Islet of Langerhans (tissue), 1 donor: ENCODE data around the gene EFCAB8.
"Not testable (repeated sequence)": the region's sequence is repeated elsewhere in the genome, so short reads cannot be mapped to it uniquely, and the experiment has no call there.

ENCODE experiments used
- FAIRE-seq: peaks from one replicate; lab custom pipeline; 2011; peaks lifted over from hg19 to GRCh38; lab: Jason Lieb, UNC

The EFCAB8 gene

DNA sequence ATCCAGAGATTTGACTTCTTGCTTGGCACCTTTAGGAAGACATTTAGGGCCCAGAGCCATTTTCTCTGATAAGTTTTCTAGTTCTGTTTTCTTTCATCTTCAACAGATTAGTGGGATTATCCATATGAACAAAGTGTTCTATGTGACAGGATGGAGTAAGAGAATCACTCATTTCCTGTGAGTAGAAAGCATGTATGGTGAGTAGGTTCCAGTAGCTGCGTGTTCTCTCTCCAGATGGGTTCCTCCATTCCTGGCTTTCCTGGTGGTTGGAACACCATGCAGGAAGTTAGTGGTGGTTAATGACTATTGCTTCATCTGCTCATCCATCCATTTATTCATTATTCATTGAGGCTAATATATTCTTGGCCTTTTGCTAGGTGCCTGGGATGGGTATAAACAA is 54.0 kb downstream of the EFCAB8 start:
- no peak for FAIRE-seq

DNA sequence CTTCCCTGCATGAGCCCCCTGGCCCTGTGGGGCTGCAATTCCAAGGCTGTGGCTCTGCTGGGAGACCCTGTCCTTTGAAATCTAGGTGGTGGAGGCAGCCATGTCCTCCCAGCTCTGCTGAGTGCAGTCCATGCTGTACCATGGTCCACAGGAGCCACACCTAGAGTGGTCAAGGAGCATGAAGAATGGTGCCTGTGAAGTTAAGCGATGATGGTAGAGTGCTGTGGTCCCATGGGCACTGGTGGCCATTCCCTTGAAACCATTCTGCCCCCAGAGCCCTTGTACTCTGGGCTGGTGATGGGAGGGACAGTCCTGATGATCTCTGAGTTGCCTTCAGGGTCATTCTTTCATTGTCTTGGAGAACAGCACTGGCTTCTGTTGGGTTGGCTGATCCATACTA is 55.3 kb downstream of the EFCAB8 start:
- FAIRE-seq: no peak

DNA sequence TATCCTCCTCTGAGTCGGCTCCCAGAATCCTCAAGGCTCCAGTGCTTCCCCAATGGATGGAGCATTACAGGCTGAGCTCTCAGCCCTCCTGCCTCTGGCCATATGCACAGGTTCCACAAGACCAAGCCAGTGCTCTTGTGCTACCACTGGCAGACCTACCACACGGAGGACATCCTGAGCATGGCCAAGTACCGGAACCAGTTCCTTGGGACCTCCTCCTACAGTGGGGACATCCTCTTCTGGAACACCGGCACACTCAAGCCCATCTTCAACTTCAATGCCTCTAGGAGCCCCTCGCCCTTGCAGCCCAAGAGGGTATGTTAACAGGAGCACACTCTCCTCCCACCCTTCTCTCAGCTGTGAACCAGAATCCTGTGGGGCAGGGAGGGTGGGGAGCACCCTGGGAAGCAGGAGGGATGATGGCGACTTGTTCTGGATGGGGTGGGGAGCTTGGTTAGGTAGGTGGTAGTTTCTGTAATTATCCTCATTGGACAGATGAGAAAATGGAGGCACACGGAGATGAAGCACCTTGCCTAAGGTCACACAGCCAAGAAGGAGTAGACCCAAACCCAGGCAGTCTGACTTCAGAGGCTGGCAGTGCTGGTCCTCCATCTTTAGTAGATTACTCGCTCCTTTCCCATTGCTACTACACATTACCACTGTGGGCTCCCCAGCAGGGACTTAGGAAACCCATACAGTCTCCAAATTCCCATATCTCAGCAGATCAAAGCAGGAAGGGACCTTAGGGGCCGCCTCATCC is 58.6 kb downstream of the EFCAB8 start:
- FAIRE-seq: no peak

DNA sequence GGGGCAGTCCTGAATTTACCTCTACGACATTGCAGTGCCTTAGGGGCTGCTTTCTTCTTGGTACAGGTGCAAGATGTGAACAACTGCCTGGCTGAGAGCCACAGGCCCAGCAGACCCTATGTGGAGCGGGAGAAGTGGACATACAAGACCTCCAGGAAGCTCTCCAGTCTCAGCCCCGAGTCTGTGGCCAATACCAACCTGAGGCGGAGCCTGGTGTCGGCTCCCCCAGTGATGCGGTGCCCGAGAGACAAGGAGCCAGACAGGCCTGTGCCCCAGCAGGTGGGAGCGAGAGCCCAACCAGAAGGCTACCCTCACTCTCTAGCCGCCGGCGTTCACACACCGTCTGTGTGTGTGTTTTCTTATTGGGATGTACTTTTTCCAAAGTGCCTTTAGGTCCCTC is 59.6 kb downstream of the EFCAB8 start:
- no peak for FAIRE-seq

DNA sequence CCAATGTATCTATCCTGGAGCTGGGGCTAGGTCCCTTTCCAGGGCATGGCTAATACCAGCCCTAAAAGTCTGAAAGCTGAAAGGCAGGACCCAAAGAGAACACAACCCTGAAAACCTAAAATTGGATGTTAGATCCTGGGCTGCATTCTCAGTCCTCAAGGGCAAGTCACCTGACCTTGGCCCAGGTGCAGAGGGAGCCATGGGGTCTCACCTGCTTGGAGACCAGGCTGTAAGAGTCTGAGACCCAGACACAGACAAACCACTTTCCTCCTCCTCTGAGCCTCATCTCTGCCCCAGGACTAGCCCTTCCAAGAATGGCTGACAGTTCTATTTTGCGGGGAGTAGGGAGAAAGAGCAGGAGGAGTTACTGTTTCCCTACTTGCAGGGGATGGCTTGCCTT is 60.0 kb downstream of the EFCAB8 start:
- no peak for FAIRE-seq

DNA sequence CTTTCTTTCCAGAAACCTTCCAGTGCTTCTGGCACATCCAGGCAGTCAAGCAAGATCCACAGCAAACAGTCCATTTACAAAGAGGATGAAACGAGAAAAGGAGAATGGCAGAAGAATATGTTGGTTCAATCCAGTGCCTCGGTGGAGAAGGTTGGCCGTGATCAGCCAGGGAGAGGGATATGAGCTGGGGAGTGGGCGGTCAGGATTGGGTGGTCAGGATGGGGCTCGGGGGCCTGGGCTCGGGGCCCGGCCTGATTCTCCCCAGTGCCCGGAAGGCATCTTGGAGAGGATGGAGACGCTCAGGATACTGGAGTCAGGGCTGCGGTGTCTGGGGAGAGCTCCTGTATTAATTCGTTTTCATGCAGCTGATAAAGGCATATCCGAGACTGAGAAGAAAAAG is 61.3 kb downstream of the EFCAB8 start:
- no peak for FAIRE-seq

DNA sequence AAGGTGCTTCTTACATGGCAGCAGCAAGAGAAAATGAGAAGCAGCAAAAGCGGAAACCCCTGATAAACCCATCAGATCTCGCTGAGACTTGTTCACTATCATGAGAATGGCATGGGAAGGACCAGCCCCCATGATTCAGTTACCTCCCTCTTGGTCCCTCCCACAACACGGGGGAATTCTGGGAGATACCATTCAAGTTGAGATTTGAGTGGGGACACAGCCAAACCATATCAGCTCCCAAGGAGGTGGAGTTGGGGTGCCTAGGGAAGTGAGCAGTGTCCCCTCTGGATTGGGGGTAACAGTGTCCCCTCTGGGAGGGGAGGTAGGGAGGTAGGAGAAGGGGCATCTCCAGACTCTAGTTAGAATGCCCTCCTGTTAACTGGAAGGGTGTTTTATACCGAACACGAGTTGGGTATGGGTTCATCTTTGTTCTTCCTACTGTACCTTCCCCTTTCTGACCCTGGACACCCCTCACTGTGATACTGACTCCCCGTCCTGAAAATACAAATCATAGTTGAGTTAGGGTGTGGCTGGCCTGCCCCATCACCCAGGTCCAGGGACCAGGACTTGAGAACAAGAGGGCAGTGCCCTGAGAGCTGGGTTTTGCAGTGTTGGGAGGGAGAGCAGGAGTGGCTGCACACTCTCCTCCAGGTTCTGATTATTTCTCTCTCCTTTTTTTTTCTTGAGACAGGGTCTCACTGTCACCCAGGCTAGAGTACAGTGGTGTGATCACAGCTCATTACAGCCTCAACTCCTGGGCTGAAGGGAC is 62.0 kb downstream of the EFCAB8 start:
- no peak for FAIRE-seq

DNA sequence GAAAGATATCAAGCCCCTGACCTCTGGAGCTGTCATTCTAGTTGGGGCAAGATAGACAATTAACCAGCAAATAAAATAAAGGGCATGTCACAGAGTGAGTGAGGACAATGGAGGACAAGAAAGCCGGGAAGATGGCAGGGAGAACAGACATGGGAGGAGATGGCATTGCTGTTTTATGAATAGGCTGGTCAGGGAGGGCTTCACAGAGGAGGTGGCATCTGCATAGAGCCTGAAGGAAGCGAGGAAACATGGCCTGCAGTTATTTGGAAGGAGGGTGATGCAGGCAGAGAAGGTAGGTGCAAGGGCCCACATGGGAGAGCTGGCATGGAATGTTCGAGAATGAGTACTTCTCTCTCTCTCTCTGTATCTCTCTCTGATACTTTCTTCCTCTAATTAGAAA is 63.7 kb downstream of the EFCAB8 start:
- no peak for FAIRE-seq

DNA sequence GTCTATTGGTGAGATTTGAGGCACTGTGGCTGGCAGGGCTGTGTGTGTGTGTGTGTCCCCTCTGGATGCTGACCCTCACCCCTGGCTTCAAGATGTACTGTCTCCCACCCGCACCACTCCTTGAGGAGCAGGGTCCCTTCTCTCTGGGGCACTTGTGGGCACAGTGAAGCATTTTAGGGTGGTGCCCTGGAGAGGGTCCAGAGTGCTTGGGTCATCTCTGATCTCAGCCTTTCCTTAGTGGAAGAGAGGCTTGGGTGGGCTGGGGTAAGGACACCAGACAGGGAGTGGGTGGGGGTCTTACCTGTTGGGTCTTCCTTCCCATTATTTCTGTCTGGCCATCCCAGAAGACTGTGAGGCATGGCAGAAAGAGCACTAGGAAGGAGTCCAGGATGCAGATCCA is 66.1 kb downstream of the EFCAB8 start:
- no peak for FAIRE-seq

DNA sequence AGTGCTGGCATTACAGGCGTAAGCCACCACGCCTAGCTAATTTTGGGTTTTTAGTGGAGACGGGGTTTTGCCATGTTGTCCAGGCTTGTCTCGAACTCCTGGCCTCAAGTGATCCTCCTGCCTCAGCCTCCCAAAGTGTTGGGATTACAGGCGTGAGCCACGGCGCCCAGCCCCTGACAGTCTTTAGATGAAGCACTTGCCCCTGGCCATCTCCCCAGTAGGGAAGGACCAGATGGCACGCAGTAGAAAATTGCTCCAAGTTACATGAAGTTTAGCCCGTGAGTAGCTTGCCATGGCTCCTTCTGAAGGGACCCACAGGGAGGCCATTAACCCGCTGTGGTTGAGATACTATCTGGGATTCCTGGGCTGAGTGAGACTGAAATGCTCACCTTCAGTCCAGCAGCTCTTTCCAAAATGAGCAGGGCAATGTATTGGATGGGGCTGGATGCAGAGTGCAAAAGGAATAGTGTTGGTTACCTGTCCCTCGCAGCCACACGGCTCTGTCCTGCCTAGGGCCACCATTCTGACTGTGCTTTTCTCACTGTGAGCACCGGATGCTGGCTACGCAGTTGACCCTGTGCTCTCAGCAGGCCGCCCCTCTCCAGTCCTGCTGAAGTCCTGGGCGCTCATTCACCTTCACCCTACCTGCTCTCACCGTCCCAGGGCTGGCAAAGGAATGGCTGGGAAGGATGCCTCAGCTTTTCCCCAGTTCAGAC is 66.9 kb downstream of the EFCAB8 start:
- no peak for FAIRE-seq

DNA sequence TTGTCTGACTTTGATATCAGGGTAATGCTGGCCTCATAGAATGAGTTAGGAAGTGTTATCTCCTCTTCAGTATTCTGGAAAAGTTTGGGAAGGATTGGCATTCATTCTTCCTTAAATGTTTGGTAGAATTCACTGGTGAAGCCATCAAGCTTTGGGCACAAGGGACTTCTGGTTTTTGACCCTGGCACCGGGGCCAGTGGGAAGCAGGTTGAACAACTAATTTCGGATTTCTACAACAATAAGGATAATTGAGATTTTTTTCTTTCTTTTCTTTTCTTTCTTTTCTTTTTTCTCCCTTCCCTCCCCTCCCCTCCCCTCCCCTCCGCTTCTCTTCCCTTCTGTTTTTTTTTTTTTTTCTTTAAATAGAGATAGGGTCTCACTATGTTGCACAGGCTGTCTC is 70.4 kb downstream of the EFCAB8 start:
- FAIRE-seq: no peak

DNA sequence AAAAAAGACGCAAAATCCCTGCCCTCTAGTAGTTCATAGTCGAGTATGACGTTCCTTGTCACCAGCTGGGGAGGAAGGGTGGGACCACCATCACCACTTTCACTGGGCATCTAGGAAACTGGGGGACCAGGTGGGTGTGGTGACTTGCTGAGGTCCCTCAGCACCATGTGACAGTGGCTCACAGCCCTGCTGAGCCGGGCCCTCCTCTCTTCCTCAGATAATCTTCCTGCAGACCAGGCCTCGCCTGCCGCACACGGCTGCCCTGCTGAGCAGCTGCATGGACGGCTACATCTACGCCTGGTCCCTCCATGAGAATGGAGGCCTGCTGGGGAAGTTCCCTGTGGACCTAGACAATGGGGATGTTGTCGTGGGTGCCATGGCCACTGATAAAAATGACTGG is 71.5 kb downstream of the EFCAB8 start:
- FAIRE-seq: no peak

DNA sequence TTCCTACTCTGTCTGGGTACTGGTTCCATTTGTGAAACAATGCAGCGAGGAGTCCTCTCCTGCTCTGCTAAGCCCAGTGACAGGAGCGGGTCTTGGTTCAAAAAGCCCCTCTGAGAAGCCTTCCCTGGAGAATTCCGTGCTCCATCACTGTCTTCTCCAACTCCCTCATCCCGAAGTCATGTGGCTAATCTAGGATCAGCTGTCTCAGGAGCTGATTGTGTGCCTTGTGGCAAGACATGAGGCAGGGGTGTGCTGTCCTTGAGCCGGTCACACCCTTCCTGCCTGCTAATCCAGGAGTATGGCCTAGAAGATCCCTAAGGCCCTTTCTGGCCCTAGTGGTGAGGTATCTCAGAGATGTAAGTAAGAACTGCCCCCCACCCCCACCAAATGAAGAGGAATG is 72.0 kb downstream of the EFCAB8 start:
- no peak for FAIRE-seq

DNA sequence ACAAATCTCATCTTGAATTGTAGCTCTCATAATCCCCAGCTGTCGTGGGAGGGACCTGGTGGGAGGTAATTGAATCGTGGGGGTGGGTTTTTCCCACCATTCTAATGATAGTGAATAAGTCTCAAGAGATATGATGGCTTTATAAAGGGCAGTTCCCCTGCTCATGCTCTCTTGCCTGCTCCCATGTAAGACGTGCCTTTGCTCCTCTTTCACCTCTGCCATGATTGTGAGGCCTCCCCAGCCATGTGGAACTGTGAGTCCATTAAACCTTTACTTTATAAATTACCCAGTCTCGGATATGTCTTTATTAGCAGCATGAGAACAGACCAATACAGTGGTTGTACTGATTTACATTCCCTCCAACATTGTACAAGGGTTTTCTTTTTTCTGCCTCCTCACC is 75.9 kb downstream of the EFCAB8 start:
- no peak for FAIRE-seq

DNA sequence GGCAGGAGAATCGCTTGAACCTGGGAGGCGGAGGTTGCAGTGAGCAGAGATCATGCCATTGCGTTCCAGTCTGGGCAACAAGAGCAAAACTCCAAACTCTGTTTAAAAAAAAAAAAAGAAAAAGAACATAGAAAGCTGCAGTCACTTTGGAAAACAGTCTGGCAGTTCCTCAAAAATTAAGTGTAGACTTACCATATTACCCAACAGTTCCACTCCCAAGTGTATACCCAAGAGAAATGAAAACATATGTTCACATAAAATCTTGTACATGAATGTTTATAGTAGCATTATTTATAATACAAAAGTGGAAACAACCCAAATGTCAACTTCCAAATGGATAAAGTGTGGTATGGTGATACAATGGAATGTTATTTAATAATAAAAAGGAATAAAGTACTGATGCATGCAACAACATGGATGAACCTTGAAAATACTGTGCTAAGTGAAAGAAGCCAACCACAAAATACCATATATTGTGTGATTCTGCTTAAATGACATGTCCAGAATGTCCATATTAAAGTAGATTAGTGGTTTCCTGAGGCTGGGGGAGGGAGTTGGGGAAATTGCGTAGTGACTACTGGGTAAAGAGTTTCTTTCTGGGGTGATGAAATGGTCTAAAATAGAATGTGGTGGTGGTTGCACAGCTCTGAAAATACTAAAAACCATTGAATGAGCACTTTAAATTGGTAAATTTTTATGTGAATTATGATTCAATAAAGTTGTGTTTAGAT is 82.6 kb downstream of the EFCAB8 start:
- FAIRE-seq: no peak

DNA sequence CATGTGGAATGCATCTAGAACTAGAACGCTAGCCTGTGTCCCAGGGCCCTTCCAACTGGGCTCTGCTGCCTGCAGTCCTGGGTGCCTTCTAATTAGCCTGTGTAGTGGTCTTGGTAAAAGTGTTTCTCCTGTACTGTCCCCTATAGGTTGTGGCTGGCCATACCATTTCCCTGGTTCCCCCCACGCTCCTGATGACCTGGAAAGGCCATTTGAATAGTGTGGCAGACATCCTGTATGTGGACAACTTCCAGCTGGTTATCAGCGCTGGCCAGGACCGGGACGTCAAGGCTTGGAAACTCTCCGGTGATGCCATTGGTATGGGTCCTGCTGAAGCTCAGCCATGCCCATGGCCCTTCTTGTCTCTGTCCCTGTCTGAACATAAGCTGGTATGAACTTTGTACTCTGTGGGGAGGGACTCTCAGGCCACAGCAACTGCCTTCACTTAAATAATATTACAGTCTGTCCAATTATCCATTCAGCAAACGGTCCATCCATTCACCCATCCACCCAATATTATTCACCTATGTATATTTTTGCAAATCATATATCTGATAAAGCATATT is 84.8 kb downstream of the EFCAB8 start:
- no peak for FAIRE-seq

DNA sequence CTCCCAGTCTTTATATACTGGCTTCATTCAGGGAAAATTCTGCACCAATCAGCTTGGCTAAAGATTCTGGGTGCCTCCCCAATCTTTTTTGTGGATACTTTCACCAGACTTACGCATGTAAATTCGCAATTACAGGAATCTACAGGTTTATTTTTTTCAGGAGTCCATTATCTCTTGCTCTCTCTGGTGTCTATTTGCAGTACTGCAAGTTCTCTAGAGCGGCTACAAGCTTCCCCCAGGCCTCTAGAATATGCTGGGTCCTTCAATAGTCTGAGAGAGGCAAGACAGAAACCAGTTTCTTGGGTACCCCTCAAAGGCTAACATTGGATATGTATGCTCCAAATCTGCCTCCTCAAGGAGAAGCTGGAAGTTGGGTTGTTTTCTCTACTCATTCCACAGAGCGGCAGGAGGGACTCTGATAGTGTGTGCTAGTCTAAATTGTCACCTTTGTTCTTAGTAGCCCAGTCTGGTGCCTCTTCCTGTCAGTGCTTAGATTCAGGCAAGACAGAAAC is 87.0 kb downstream of the EFCAB8 start:
- no peak for FAIRE-seq

DNA sequence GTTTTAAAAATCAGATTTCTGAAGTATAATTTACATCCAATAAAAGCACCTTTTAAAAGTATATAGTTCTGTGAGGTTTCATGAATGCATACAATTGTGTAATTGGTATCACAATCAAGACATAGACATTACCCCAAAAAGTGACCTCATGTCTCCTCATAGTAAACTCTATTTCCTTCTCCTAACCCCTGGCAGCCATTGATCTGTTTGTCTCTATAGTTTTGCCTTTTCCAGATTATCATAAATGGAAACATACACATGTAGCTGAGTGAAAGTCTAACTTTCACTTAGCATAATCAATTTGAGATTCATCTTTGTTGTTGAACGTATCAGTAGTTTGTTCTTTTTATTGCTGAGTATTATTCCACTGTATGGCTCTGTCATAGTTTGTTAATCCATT is 87.9 kb downstream of the EFCAB8 start:
- FAIRE-seq: no peak

DNA sequence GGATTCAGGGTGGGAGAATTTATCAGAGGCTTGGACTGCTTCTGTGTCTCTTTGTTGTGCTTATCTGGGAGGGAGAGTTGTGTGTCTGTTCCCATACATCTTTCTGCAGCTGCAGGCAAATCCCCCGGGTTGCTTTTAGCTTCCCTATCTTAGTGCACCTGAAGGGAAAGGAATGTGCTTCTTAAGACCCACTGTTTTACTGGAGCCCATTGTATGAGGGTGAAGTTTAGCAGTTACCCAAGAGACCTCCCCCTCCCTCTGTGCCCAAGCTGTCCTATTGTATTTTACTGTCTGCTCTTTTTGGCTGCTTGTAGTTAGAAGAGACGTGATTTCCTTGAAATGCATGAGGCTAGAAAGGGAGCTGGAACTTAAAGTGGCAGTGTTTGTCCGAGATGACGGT is 91.8 kb downstream of the EFCAB8 start:
- FAIRE-seq: not testable (repeated sequence)

DNA sequence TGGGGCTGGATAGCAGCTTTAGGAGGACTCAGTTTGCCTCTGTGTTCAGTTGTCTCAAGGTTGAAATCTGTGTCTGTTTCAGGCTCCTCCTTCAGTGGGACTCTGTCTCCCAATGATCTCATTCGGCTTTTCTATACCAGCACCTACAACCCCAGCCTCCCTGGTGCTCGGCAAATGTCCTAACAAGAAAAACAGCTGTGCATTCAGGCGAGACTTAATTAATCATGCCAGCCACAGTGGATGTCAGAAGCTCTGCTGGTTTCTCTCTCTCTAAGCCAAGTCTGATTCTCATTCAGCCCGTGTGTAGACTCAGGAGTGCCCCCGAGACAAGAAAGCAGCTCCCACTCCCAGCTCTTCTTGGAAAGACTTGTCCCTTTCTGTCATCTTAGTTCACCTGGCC is 98.7 kb downstream of the EFCAB8 start:
- FAIRE-seq: no peak

DNA sequence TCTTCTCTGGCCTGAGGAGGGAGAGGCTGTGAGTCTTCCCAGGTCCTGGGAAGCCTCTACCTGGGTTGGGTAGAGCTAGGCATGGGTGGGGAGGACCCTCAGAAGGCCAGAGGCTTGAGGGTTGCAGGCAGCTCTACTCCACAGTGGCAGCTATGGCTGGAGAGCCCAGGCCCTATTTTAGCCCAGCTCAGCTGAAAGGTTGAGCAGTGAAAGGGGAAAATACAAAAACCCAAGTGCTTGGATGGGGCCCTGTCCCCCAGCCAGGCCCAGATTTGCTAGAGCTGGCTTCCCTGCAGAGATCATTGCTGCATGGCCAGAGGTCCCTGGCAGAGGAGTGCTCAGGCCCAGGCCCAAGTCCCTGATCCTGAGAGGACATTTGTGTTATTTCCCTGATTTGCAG is 99.9 kb downstream of the EFCAB8 start:
- FAIRE-seq: no peak
